ENCODE data around the gene PRSS2.

The PRSS2 gene

GRCh38 chr7:142787783-142788182 lies 17.0 kb downstream of the PRSS2 start:
- peak; percentile 1 for DNase-seq

- peak; percentile 20 for DNase-seq
These were observed 17.8 kb downstream of the PRSS2 start for GRCh38 chr7:142788303-142789289.

- DNase-seq, result peak; percentile 28
These were observed 18.7 kb downstream of the PRSS2 start for GRCh38 chr7:142789441-142789840.

DNA sequence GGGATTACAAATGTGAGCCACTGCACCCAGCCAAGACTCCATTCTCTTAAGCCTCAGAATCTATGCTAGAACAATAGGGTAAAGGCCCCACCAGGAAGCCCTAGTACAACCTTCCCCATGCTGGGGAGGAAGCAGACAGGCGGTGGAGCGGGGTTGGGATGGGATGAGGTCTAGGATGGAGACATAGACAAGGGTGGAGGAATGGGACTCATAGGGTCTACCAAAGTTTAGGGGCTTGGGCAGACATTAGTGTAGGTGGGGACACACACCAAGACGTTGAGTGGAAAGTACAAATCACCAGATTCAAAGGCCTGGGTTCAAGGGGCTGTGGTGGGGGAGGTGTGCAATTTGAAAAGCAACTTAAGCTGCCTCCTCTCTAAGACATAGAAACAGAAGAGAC lies 19.3 kb downstream of the PRSS2 start:
- DNase-seq, result peak; percentile 2

- peak; percentile 1 for DNase-seq
These were observed 19.8 kb downstream of the PRSS2 start for GRCh38 chr7:142790555-142790954.

- peak; percentile 2 for DNase-seq
These were observed 20.7 kb downstream of the PRSS2 start for GRCh38 chr7:142791502-142791901.

DNA sequence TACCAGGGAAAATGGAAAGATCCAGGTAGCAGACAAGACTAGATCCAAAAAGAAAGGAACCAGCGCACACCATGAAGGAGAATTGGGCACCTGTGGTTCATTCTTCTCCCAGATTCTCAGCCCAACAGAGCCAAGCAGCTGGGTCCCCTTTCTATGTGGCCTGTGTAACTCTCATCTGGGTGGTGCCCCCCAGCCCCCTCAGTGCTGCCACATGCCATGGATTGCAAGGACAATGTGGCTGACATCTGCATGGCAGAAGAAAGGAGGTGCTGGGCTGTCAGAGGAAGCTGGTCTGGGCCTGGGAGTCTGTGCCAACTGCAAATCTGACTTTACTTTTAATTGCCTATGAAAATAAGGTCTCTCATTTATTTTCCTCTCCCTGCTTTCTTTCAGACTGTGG lies 21.4 kb downstream of the PRSS2 start:
- DNase-seq, result no peak

- DNase-seq, result no peak
These were observed 21.8 kb downstream of the PRSS2 start for GRCh38 chr7:142792593-142792992.

DNA sequence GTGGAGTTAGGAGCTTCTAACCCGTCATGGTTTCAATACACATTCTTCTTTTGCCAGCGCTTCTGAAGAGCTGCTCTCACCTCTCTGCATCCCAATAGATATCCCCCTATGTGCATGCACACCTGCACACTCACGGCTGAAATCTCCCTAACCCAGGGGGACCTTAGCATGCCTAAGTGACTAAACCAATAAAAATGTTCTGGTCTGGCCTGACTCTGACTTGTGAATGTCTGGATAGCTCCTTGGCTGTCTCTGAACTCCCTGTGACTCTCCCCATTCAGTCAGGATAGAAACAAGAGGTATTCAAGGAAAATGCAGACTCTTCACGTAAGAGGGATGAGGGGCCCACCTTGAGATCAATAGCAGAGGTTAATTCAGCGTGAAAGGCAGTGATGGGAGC lies 22.4 kb downstream of the PRSS2 start:
- DNase-seq, result no peak

GRCh38 chr7:142795339-142795863 lies 24.6 kb downstream of the PRSS2 start:
- peak; percentile 58 for DNase-seq

GRCh38 chr7:142796001-142796500 lies 25.3 kb downstream of the PRSS2 start:
- DNase-seq, result no peak

- no peak for DNase-seq
These were observed 26.0 kb downstream of the PRSS2 start for GRCh38 chr7:142796501-142797390.

DNA sequence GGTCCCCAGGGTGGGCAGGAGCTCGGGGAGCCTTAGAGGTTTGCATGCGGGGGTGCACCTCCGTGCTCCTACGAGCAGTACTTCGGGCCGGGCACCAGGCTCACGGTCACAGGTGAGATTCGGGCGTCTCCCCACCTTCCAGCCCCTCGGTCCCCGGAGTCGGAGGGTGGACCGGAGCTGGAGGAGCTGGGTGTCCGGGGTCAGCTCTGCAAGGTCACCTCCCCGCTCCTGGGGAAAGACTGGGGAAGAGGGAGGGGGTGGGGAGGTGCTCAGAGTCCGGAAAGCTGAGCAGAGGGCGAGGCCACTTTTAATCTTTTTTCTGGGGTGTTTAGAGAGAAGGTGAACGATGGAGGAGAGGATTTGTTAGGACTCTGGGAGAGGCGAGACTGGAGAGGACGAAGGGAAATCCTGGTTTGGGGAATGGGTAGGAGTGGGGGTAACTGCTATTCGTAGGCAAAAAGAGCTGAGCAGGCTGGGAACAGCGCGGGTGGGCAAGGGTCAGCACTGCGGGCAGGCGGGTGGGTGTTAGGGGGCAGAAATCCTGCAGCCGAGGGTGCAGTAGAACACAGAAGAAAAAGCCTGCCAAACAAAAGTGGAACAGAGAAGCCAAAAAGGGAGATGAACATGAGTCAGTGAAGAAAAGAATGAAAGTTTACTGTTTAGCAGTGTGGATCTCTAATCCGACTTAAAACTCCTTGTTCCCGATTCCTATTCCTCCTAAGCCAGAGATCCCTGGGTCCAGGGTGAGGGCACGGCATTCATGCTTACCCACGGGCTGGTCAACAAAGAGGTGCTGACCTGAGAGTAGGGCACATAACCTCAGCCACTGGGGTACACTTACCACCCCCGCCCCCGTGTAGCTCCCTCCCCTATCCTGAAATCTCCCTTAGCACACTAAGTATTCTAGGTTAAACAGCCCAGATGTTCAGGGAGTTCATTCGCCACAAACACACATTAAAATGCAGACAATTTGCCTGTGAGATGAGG lies 26.9 kb downstream of the PRSS2 start:
- DNase-seq, result no peak

GRCh38 chr7:142798451-142799436 lies 28.0 kb downstream of the PRSS2 start:
- DNase-seq, result peak; percentile 47

DNA sequence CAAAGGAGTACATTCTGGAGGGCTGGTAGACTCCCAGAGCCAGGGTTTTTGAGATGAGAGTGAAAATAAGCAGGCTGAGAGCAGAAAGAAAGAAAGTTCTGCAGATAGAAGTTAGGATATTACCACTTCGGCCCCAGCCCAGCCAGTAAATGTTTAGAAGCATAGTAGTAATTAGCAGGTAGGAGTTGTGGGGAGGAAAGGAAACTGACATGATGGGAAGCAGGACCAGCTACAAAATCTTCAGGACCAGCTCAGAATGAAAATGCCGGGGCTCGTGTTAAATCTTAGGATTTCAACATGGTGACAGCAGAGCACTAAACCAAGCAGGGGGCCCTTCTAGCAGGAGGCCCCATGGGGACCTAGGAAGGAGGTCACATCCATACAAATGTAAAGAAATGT lies 28.7 kb downstream of the PRSS2 start:
- DNase-seq, result no peak

DNA sequence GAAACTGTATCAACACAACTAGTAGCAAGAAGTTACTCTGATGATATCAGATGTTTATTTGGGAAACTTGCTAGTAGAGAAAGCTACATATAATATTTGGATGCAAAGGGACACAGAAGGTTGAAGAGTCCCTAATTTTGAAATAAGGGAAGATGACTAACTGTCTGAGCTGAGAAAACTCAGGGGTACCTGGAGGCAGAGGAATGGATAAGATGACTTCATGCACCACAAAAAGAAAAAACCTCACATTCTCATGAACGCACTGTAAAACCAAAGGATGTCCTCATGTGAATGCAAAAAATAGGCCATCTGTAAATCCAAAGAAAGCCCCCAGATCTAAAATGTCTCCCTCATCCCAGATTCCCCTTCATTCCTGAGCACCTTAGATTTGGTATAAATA lies 29.3 kb downstream of the PRSS2 start:
- DNase-seq, result peak; percentile 52

DNA sequence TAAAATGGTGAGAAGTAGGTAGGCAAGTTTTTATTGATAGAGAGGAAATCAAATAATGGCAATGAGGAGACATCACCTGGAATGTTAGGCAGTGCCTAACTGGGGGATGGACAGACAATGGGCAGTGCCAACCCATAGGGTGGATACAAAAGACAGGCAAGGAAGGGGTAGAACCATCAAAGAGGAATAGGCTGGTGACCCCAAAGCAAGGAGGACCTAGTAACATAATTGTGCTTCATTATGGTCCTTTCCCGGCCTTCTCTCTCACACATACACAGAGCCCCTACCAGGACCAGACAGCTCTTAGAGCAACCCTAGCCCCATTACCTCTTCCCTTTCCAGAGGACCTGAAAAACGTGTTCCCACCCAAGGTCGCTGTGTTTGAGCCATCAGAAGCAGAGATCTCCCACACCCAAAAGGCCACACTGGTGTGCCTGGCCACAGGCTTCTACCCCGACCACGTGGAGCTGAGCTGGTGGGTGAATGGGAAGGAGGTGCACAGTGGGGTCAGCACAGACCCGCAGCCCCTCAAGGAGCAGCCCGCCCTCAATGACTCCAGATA lies 30.0 kb downstream of the PRSS2 start:
- no peak for DNase-seq

GRCh38 chr7:142801601-142802295 lies 31.0 kb downstream of the PRSS2 start:
- no peak for DNase-seq

GRCh38 chr7:142802301-142802700 lies 31.5 kb downstream of the PRSS2 start:
- no peak for DNase-seq

GRCh38 chr7:142803901-142804300 lies 33.1 kb downstream of the PRSS2 start:
- no peak for DNase-seq
